CD4-positive, alpha-beta memory T cell (primary cell): ENCODE results near the gene CXCL9. TPM values are rescaled to one million over a fixed set of nuclear protein-coding genes. Genes with fewer than 3 reads are reported as not detected.
"Not testable (repeated sequence)": the region's sequence is repeated elsewhere in the genome, so short reads cannot be mapped to it uniquely, and the experiment has no call there.

Experiments used
- CTCF ChIA-PET: fragments of 350-600 bp; sonication (Branson Sonifier 250); formaldehyde crosslinking; loops from one replicate; lab custom pipeline; 2021; ENCODE audit warnings: inconsistent platforms; ENCODE audit not compliant: partially characterized antibody; lab: Charles Lee
- POLR2A ChIA-PET: fragments of 350-600 bp; sonication (Branson Sonifier 250); formaldehyde crosslinking; loops from one replicate; lab custom pipeline; 2021; ENCODE audit not compliant: partially characterized antibody; lab: Charles Lee
- DNase-seq, 5 donors: peaks; one replicate each; pipeline versions ENCODE4 v3.0.0 to v3.0.0-alpha.2; 2020 to 2022; ENCODE audit warnings: mixed read lengths in 1 of 5
- H3K27ac ChIP-seq: one replicate; pipeline ENCODE4 v1.7.0; 2013; ENCODE audit warnings: low read depth, low read length
- H3K27me3 ChIP-seq: 2 replicates; pipeline ENCODE4 v1.7.0; 2013; ENCODE audit warnings: mild to moderate bottlenecking, low read length, moderate library complexity; ENCODE audit not compliant: insufficient read depth
- H3K36me3 ChIP-seq: 2 replicates; pipeline ENCODE4 v1.7.0; 2013; ENCODE audit warnings: mild to moderate bottlenecking, low read length, moderate library complexity; ENCODE audit not compliant: insufficient read depth
- H3K4me1 ChIP-seq: 2 replicates; pipeline ENCODE4 v1.7.0; 2013; ENCODE audit warnings: mild to moderate bottlenecking, low read length, moderate library complexity; ENCODE audit not compliant: insufficient read depth
- H3K4me3 ChIP-seq, 2 donors: one replicate each; pipeline ENCODE4 v1.7.0; 2013; ENCODE audit warnings: low read length in 2 of 2, mild to moderate bottlenecking in 1 of 2
- H3K9me3 ChIP-seq, 2 donors: one replicate each; pipeline ENCODE4 v1.7.0; 2013; ENCODE audit warnings: low read length in 2 of 2, control low read depth in 1 of 2; ENCODE audit not compliant: control insufficient read depth in 1 of 2
- H3K27ac Mint-ChIP-seq, 7 donors: one replicate each; pipeline ENCODE4 v1.8.0; 2020 to 2021; ENCODE audit warnings: mixed read lengths in 7 of 7, mild to moderate bottlenecking in 6 of 7, inconsistent platforms in 3 of 7, moderate library complexity in 3 of 7
- H3K27me3 Mint-ChIP-seq, 2 donors: one replicate each; pipeline ENCODE4 v1.8.0; 2020 to 2021; ENCODE audit warnings: mixed read lengths in 2 of 2
- H3K36me3 Mint-ChIP-seq, 2 donors: one replicate each; pipeline ENCODE4 v1.8.0; 2020 to 2021; ENCODE audit warnings: mixed read lengths in 2 of 2, inconsistent platforms in 1 of 2, mild to moderate bottlenecking in 1 of 2
- H3K4me1 Mint-ChIP-seq, 4 donors: one replicate each; pipeline ENCODE4 v1.8.0; 2020 to 2021; ENCODE audit warnings: mixed read lengths in 4 of 4, mild to moderate bottlenecking in 1 of 4
- H3K4me3 Mint-ChIP-seq, 8 donors: one replicate each; pipeline ENCODE4 v1.8.0; 2020 to 2021; ENCODE audit warnings: mixed read lengths in 8 of 8, mild to moderate bottlenecking in 7 of 8, moderate library complexity in 6 of 8, inconsistent platforms in 3 of 8
- H3K9me3 Mint-ChIP-seq, 8 donors: one replicate each; pipeline ENCODE4 v1.8.0; 2020 to 2021; ENCODE audit warnings: mixed read lengths in 8 of 8, mild to moderate bottlenecking in 5 of 8, inconsistent platforms in 3 of 8, moderate library complexity in 1 of 8
- intact Hi-C: fragments of 100-400 bp; cut with micrococcal nuclease; formaldehyde crosslinking; loops from one replicate; pipeline ENCODE4 v1.15.1; 2023
- polyA plus RNA-seq, 2 donors: library from polyadenylated mRNA; unstranded; fragments of 300-500 nt; fragmentation: Illumina TruSeq; gene quantifications; one replicate each; pipeline ENCODE4 v1.2.3, GENCODE V29; 2021
- total RNA-seq, 2 experiments: library from RNA; stranded (reverse); gene quantifications; one replicate each; pipeline ENCODE4 v1.2.3, GENCODE V29; 2021

CXCL9 gene
- total and polyA plus RNA-seq, 4 experiments from 2014 or later = 0.58 to 1.4 TPM; not detected in 2

DNA sequence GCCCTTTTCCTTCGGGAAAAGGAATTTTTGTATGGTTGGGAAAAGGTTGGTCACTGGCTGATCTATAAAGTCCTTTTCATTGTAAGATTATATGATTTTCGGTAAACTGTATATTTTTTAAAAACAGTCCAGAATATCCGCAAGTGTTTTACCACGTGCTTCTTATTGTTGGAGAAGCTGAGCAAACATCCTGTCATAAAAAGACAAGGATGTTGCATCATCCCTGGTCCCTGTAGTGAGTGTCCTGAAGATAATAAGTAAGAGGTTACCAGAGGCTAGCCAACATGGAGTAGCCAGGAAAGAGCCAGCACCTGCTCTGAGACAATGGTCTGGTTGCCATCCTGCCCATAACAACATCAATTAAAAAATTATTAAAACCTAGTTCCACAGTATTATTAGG, 5.1 kb downstream of the CXCL9 start:
- H3K36me3 ChIP-seq = no peaks in the 10 kb centered on the region
- H3K27me3 ChIP-seq = no peaks in the 10 kb centered on the region
- Mint-ChIP-seq H3K27me3 (peaks cover 3 to 15% of the 10 kb centered on the region in 2 donors), H3K4me3 (no peak overlapping the region), H3K4me1 (no peaks in the 10 kb centered on the region), H3K27ac (no peak overlapping the region), H3K9me3 (no peaks in the 10 kb centered on the region), H3K36me3 (no peaks in the 10 kb centered on the region)
- H3K4me3 ChIP-seq = no peak overlapping the region
- H3K9me3 ChIP-seq = no peaks in the 10 kb centered on the region
- DNase-seq = no peak
- CTCF ChIA-PET = no interaction called here
- intact Hi-C loops = no loop called here
- POLR2A ChIA-PET = no interaction called here
- H3K4me1 ChIP-seq = no peaks in the 10 kb centered on the region
- no peak overlapping the region for H3K27ac ChIP-seq

GRCh38 chr4:76001700-76002099, 5.6 kb downstream of the CXCL9 start:
- intact Hi-C loops = no loop called here
- H3K27ac ChIP-seq = no peak overlapping the region
- H3K4me1 ChIP-seq = no peaks in the 10 kb centered on the region
- Mint-ChIP-seq H3K4me1 (no peaks in the 10 kb centered on the region), H3K36me3 (no peaks in the 10 kb centered on the region), H3K27ac (no peak overlapping the region), H3K9me3 (no peaks in the 10 kb centered on the region), H3K4me3 (no peak overlapping the region), H3K27me3 (peaks cover 3 to 13% of the 10 kb centered on the region in 2 donors)
- no peak overlapping the region for H3K4me3 ChIP-seq
- H3K36me3 ChIP-seq = no peaks in the 10 kb centered on the region
- POLR2A ChIA-PET = no interaction called here
- H3K27me3 ChIP-seq = no peaks in the 10 kb centered on the region
- no peaks in the 10 kb centered on the region for H3K9me3 ChIP-seq
- DNase-seq = no peak
- CTCF ChIA-PET = interaction anchor here (1.0 kb wide), 1 partner anchor 10 kb away, joined by 3 read pairs; no protein-coding TSS in a partner anchor

- POLR2A ChIA-PET = no interaction called here
- no peak overlapping the region for H3K27ac ChIP-seq
- no peaks in the 10 kb centered on the region for H3K27me3 ChIP-seq
- CTCF ChIA-PET = no interaction called here
- H3K4me1 Mint-ChIP-seq = no peaks in the 10 kb centered on the region
- no peak for DNase-seq
- H3K9me3 ChIP-seq = no peaks in the 10 kb centered on the region
- H3K9me3 Mint-ChIP-seq = no peaks in the 10 kb centered on the region
- H3K36me3 ChIP-seq = no peaks in the 10 kb centered on the region
- no peak overlapping the region for H3K4me3 Mint-ChIP-seq
- H3K27ac Mint-ChIP-seq = no peak overlapping the region
- no peaks in the 10 kb centered on the region for H3K36me3 Mint-ChIP-seq
- H3K4me1 ChIP-seq = no peaks in the 10 kb centered on the region
- peaks cover 0 to 9% of the 10 kb centered on the region in 2 donors for H3K27me3 Mint-ChIP-seq
- intact Hi-C loops = no loop called here
- no peak overlapping the region for H3K4me3 ChIP-seq
Observed at GRCh38 chr4:76000279-76000678, 7.0 kb downstream of the CXCL9 start.

DNA sequence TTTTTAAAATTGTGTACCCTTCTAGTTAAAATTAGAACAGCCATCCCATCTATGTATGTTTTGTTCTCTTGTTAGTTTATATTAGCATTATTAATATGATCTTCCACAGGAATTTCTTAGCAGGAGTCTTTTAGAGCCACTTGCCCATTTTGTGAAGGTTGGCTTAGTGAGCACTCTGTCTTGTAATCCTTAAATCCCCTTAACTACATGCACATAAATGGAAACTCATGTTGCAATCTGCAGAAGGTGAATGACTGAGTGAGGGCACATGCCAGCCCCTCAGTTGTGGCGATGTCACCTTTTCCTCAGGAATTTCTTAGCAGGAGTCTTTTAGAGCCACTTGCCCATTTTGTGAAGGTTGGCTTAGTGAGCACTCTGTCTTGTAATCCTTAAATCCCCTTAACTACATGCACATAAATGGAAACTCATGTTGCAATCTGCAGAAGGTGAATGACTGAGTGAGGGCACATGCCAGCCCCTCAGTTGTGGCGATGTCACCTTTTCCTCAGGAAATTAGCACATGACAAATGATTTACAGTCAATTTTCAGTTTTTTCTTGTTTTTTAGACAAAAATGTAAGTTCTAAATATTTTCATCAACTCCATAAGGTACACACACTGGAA, 8.7 kb downstream of the CXCL9 start:
- H3K36me3 ChIP-seq, H3K27ac ChIP-seq, H3K27ac Mint-ChIP-seq, H3K9me3 ChIP-seq, DNase-seq, H3K4me3 Mint-ChIP-seq, H3K36me3 Mint-ChIP-seq, H3K27me3 ChIP-seq, H3K4me3 ChIP-seq, H3K4me1 ChIP-seq, H3K4me1 Mint-ChIP-seq, POLR2A ChIA-PET, H3K9me3 Mint-ChIP-seq, intact Hi-C loops, H3K27me3 Mint-ChIP-seq: not testable (repeated sequence)
- CTCF ChIA-PET = interaction anchor here (1.0 kb wide), 1 partner anchor 68 kb away, joined by 4 read pairs; no protein-coding TSS in a partner anchor

DNA sequence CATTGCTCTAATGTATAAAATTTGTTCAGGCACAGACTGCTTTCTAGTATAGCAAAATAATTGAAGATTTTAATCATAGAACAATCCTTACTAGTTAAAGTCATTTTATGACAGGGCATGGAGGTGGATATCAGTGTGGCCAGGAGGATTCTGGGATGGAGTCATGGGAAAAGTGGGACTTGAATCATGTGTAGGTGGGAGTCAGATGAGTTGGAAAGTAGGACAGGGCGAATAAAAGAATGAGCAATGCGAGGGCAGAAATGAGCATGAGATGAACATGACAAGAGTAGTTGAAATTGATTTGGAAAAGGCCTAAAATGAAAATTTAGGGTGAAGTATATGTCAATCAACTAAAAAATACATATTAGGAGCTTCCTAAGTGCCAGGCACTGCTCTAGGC, 9.4 kb downstream of the CXCL9 start:
- H3K4me3 ChIP-seq = no peak overlapping the region
- Mint-ChIP-seq H3K4me3 (no peak overlapping the region), H3K36me3 (no peaks in the 10 kb centered on the region), H3K27ac (peak overlapping the region in 1 of 7 donors; percentile 68), H3K4me1 (peaks cover 0 to 2% (median 0%) of the 10 kb centered on the region in 4 donors), H3K9me3 (no peaks in the 10 kb centered on the region), H3K27me3 (peaks cover 0 to 8% of the 10 kb centered on the region in 2 donors)
- H3K9me3 ChIP-seq = no peaks in the 10 kb centered on the region
- no peaks in the 10 kb centered on the region for H3K4me1 ChIP-seq
- H3K27me3 ChIP-seq = no peaks in the 10 kb centered on the region
- ChIA-PET POLR2A (no interaction called here), CTCF (interaction anchor here (1.4 to 3.8 kb wide), 4 partner anchors 13 to 69 kb away, joined by 3 to 49 read pairs (median 24); no protein-coding TSS in a partner anchor)
- H3K27ac ChIP-seq = no peak overlapping the region
- no peak for DNase-seq
- intact Hi-C loops = no loop called here
- no peaks in the 10 kb centered on the region for H3K36me3 ChIP-seq

DNA sequence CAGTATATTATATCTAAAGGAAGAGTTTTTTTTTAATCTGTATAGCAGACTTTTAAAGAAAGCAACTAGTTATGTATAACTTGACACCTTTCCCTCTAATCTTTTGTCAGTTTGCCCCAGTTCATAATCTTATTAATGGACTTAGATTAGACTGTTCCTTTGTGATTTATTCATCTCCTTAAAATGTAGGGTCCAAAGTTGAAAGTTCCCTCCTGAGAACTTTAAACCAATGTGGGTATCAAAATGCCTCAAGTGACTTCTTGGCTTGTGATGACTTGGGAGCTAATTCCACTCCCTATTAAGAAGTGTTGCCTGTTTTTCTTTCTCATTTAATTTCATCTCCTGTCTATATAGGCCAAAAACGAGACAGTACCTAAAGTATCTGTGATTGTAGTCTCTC, 10.2 kb downstream of the CXCL9 start:
- CTCF ChIA-PET = interaction anchor here (1.2 to 3.8 kb wide), 11 partner anchors 13 to 90 kb away, joined by 3 to 49 read pairs (median 8); partner anchors contain the start of gene NAAA
- H3K27me3 ChIP-seq = no peaks in the 10 kb centered on the region
- Mint-ChIP-seq H3K27ac (no peak overlapping the region), H3K4me1 (peaks cover 0 to 2% (median 0%) of the 10 kb centered on the region in 4 donors), H3K4me3 (no peak overlapping the region), H3K36me3 (no peaks in the 10 kb centered on the region), H3K9me3 (no peaks in the 10 kb centered on the region), H3K27me3 (peaks cover 0 to 5% of the 10 kb centered on the region in 2 donors)
- no peak overlapping the region for H3K27ac ChIP-seq
- H3K4me3 ChIP-seq = no peak overlapping the region
- DNase-seq = no peak
- no peaks in the 10 kb centered on the region for H3K4me1 ChIP-seq
- no peaks in the 10 kb centered on the region for H3K36me3 ChIP-seq
- intact Hi-C loops = no loop called here
- H3K9me3 ChIP-seq = no peaks in the 10 kb centered on the region
- POLR2A ChIA-PET = interaction anchor here (2.0 kb wide), 1 partner anchor 57 kb away, joined by 7 read pairs; the partner anchor contains the start of gene NAAA

DNA sequence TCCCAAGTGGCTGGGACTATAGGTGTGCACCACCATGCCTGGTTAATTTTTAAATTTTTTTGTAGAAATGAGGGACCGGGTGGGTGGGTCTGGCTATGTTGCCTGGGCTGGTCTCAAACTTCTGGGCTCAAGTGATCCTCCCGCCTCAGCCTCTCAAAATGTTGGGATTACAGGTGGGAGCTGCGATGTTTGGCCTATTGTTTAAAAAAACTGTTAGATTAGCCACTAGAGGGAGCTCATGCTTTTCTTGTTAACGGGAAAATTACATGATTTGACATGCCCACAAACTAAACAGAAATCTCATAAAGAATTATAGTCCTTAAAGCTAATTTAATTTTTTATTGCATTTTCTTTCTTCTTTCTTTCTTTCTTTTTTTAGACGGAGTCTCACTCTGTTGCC, 11.6 kb downstream of the CXCL9 start:
- DNase-seq = peak in 4 of 5 donors; percentile 52 to 62 (median 58)
- Mint-ChIP-seq H3K4me1 (peaks cover 0 to 8% (median 4%) of the 10 kb centered on the region in 4 donors), H3K4me3 (no peak overlapping the region), H3K36me3 (peaks cover 0 to 3% of the 10 kb centered on the region in 2 donors), H3K27me3 (peaks cover 0 to 5% of the 10 kb centered on the region in 2 donors), H3K9me3 (no peaks in the 10 kb centered on the region), H3K27ac (no peak overlapping the region)
- Histone ChIP-seq H3K36me3 (no peaks in the 10 kb centered on the region), H3K27ac (no peak overlapping the region), H3K9me3 (no peaks in the 10 kb centered on the region), H3K4me1 (peaks cover 4% of the 10 kb centered on the region), H3K4me3 (no peak overlapping the region), H3K27me3 (no peaks in the 10 kb centered on the region)
- ChIA-PET POLR2A (interaction anchor here (1.0 to 2.0 kb wide), 2 partner anchors 56 to 1805 kb away, joined by 3 to 7 read pairs; partner anchors contain the start of gene NAAA), CTCF (interaction anchor here (0.6 to 3.8 kb wide), 39 partner anchors 9 to 509 kb away, joined by 3 to 49 read pairs (median 5); partner anchors contain the start of genes ART3, CXCL9 and NAAA)
- intact Hi-C loops = loop anchor here (1.0 kb wide), 1 partner anchor 72 kb away; no protein-coding TSS in a partner anchor
